Ammon's horn (tissue), 1 donor: ENCODE results near the gene HJURP.

ENCODE experiments used
- DNase-seq: peaks from one replicate; pipeline ENCODE4 v3.0.0-alpha.2; 2016; ENCODE audit warnings: low spot score

The HJURP gene

GRCh38 chr2:233831011-233831721, 23.2 kb downstream of the HJURP start:
- DNase-seq, result no peak

DNA sequence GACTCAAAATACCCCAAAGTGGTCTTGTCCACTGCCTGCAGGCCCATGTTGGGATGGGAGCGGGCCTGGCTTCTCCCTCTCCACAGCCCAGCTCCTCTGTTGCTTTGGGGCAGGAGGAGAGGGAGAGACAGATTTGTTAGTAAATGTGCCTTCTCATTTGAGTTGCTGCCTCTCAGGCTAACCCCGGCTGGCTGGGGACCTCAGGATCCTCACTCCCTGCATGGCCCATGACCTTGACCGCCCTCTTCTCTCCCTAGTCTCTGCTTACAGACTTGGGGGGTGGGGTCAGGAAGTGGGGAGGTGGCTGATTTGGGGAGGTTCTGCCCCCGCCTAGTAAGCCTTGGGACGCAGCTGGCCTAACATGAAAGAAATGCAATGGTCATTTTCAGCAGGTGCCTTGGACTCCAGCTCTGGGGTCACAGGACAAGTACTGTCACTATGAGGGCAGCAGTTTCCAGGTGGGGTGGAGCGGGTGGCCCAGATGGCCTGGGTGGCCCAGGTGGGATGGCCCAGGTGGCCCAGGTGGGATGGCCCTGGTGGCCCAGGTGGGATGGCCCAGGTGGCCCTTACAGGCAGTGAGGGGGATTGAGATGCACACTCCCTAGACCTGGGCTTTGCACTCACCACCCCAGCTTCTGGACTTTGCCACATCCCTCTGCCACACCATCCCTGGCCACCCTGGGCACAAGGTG, 24.1 kb downstream of the HJURP start:
- DNase-seq, result no peak

DNA sequence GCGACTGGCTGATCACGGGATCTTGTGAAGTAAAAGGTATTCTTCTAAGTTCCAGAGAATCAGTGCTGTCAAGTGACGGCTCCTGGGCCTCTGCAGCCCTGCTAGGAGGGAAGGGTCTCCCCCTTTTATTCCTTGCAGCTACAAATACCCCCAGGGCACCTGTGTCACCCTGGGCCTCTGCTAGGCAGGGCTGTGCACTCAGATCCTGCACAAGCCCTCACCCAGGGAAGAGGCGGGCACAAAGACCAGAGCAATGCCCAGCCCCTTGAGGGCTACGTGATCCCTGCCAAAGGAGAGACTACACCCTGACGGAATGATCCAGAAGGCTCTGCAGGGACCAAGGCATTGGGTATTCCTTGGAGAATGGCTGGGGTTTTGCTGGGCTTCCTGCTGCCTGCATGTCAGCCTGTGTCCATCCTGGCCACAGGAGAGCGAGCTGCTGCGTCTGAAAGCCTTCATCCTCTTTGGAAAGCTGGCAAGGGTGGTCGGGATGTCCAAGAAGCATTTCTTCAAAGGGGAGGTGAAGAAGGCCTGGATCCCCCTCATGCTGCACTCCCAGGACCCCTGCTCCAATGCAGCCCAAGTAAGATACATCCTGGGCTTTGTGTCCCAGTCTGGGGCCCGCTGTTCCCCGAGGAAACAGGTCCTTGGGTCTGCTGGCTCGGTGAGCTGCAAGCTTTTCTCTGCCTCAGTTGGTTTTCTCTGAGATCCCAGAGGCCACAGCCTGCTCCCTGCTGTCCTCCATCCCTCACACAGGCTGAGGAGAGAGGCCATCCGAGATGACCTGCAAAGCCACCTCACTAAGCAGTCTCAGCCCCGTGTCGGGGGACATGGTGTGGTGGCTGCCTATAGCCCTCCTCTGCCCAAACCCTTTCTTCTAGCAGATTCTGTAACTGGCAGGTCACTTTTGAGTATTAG, 24.9 kb downstream of the HJURP start:
- no peak for DNase-seq

DNA sequence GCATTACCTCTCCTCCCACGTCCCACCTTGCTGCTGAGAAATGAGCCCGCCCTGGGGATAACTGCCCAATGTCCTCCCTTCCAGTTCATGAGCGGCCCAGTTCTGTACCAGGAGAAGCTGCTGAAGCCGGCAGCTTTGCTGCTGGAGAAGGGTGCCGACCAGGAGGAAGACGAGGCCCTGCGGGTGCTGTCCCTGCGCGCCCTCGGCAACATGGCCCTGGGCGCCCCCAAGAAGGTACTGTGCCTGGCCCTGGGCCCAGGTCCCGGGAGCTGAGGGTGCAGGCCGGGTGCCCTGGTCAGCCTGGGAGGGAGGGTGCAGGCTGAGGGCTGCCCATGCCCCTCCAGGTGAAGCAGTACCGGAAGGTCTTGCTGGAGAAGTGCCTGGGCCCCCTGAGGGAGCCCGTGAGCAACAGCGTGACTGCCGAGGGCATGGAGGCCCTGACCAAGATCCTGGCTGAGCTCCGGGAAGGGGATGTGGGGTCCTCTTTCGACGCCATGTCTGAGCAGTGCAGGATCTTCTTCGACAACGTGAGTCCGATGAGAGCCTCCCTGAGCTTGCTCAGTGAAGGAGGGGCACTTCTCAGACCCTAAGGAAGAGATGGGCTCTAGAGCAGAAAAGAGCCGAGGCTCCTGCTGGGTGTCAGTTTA, 25.7 kb downstream of the HJURP start:
- no peak for DNase-seq

- DNase-seq, result no peak
These were observed 30.0 kb downstream of the HJURP start for GRCh38 chr2:233824373-233824772.

DNA sequence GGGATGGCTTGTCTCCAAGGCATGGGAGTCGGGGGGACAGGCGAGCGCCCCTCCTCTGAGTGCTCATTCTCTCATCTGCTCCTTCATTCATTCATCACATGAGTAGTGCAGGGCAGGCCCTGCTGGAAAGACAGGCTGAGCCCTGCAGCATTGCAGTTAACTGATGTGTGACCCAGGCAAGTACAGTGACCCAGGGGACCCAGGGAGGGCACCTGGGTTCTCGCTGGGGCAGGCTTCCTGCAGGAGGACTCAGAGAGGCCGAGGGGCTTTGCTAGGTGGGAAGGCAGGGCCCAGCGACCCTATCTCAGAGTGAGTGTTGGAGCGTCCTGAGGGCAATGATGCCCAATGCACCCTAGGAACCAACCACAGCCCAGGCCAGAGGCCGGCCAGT, 30.6 kb downstream of the HJURP start:
- DNase-seq, result no peak

- DNase-seq, result no peak
These were observed 31.3 kb downstream of the HJURP start for GRCh38 chr2:233822781-233823730.

DNA sequence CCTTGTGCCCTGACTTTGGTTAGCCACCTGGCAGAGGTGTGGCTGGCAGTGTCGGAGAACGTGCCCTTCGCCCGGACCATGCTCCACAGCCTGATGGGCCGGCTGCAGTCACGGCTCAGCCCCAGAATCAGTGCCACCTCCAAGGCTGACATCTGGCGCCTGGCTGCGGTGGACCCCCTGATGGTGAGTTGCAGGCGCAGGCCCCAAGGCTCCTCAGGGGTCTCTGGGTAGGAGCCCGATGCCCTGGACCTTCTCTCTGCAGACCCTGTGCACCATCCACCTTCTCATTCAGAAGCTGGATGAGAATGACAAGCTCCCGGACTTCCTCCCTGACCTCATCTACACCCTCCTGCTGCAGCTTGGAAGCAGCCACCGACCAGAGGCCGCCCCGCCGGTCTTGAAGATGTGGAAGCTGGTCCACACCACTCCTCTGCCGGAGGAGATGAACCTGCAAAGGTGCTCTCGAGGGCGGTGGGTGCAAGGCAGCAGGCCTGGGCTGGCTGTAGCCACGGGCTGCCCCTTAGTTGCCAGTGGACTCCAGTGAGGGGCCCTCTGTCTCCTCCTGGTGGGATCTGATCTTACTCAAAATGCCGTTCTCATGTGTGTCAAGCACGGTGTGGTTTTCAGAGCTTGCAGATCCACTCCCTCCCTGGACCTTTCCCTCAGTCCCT, 32.1 kb downstream of the HJURP start:
- no peak for DNase-seq

DNA sequence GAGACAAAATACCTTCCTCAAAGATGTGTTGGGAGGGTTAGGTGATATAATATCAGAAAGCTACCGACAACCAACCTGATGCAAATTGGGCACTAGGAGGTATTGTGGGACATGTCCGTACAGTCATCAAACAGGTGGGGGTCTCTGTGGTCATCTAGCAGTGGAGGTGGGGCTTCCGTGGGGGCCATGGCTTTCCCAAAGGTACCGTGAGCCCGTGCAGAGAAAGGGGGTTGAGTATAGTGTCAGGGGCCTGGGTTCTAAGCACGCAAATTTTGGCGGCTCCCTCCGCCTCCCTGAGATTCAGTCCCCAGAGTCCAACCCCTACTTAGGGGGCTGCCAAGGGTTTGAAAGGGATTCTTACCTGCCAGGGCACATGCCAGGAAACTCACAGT, 32.6 kb downstream of the HJURP start:
- no peak for DNase-seq

DNA sequence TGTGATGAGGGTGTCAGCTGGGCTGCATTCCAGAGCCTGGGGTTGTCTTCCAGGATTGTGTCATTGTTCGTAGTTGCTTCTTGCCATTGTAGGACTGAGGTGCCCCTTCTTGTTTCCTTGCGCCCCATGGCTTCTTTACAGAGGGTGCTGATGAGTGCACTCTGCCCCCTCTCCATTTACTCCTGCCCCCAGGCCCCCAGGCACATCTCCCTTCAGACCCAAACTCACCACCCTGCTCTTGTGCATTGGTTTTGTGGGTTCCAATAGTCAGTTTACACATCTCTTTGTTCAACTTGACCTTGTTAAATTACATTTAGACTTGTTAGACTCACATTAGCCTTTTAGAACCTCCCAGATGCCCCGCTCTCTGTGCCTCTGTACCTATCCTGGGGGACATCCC, 33.1 kb downstream of the HJURP start:
- no peak for DNase-seq

DNA sequence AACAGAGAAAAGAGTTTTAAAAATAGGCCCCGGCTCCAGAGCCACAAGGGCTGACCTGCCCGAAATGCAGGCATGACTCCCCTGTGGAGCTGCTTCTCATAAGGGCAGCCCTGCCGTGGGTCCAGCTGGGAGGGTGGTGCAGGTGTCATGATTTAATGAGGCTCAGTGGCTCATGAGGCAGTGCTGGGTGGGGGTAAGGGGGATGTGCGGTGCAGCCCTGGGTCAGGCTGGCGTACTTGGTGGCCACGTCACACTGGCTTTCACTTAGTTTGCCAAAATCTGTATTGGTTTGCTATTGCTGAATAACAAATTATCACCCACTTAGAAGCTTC, 33.6 kb downstream of the HJURP start:
- no peak for DNase-seq

- no peak for DNase-seq
These were observed 34.2 kb downstream of the HJURP start for GRCh38 chr2:233819884-233820773.

GRCh38 chr2:233818639-233819621, 35.4 kb downstream of the HJURP start:
- no peak for DNase-seq

DNA sequence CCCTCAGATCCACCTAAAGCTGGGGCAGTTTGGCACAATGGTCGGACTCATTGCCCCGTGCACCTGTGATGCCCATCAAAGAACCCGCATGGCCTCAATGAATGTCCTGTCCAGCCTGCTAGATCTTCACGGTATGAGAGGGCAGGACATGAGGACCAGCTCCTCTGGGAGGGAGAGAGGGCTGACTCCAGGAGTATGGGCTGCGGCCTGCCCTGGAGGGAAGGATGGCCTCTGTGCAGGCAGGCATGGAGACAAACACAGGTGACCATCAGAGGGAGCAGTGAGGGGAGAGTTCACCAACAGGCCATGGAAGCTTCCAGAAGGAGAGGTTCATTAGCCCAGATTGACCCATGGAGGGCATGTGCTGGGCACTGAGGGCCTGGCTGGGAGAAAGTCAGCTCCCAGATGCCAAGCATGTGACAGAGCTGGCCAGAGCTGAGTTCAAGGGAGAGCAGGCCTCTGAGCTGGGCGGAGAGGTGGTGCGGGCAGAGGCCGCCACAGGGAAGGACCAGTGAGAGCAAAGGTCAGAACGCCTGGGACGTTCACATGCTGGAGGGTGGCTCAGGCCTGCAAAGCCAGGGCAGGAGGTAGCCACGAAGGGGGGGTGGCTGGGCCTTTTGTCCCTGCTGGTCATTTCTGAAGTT, 36.2 kb downstream of the HJURP start:
- no peak for DNase-seq

GRCh38 chr2:233817361-233817911, 36.9 kb downstream of the HJURP start:
- DNase-seq, result no peak

- no peak for DNase-seq
These were observed 37.6 kb downstream of the HJURP start for GRCh38 chr2:233816771-233817170.

DNA sequence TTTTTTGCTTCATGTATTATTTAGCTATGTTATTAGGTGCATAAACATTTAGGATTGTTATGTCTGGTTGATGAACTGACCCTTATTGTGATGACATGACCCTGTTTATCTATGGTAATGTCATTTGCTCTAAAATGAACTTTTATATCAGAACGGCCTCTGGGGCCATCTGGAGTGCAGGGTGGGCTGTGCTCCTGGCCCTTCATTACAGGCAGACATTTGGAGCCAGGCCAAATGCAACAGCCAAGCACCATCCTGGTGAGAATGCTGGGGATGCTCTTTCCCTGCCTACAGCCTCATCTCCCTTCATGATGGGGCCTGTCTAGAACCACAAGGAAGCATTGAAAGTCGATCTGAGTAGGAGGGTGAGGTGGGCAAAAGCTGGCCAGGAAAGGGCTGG, 38.0 kb downstream of the HJURP start:
- DNase-seq, result no peak

- DNase-seq, result no peak
These were observed 38.5 kb downstream of the HJURP start for GRCh38 chr2:233815861-233816260.
